IPS-11a (cell line): ENCODE measurements around the gene KRT83.
A peak's percentile ranks its signal among the peaks of the same experiment; 100 is the strongest.
"Not testable (repeated sequence)": the region's sequence is repeated elsewhere in the genome, so short reads cannot be mapped to it uniquely, and the experiment has no call there.

Experiments used
- H3K4me3 ChIP-seq: one replicate; pipeline ENCODE4 v1.5.1; 2013; ENCODE audit warnings: low read depth, low read length, control low read depth

The KRT83 gene

DNA sequence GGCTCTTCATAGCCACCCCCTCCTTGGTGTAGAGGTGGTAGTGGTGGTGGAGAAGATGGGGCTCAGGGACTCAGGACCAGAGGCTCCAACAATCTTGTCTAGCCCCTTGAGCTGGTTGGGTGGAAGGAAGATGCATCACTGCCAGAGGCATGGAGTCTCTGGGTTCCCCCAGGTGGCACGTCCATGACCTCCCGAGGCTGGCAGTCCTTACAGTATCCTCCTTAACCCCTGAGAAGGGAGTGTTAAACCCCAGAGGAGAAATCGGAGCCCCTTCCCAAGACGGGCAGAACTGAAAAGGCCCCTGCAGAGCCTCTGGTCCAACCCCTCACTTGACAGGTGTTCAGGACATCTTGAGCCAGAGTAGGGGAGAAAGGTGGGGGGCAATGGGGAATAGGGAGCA is 9.1 kb downstream of the KRT83 start:
- no peak overlapping the region for H3K4me3 ChIP-seq

DNA sequence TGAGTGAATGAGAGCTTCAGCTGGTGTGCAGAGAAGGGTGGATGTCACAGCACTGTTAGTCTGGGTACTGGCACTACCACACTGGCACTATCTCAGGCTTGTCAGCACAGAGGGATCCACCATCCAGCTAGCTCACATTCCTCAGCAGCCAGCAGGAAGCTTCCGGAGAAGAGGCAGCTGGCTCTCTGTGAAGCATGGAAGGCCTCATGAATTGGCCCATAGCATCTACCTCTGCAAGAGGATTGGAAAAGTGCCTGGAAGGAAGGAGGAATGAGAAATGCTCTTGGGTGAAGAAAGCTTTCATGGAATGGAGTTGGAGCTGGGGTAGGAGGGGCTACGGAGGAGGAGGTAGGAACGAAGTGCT is 9.9 kb downstream of the KRT83 start:
- H3K4me3 ChIP-seq, result no peak overlapping the region

DNA sequence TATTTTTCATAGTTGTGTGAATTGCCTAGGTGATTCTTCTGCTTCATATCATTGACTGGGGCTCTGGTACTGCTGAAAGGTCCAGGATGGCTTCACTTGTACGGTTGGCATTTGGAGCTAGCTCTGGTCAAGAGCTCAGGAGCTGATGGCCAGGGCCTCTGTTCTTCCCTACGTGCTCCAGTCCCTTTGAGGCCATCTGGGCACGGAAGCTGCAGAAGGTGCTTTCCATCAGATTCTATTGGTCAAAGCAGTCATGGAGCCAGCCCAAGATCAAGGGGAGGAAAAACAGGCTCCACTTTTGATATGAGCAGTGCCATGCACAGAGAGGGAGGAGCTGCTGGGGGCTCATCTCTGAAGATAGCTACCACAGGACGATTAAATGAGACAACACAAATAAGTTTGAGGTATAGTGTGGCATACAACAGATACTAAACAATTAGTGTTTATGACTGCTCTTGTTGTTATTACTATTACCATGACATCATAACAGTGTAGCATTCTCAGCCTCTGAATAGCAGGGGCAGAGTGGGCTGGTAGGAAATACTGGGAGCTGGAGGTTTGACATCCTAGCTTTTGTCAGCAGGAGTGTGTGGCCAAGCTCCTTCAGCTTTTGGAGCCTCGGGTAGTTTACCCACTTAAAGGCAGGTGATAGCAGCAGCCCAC is 10.4 kb downstream of the KRT83 start:
- H3K4me3 ChIP-seq, result no peak overlapping the region

DNA sequence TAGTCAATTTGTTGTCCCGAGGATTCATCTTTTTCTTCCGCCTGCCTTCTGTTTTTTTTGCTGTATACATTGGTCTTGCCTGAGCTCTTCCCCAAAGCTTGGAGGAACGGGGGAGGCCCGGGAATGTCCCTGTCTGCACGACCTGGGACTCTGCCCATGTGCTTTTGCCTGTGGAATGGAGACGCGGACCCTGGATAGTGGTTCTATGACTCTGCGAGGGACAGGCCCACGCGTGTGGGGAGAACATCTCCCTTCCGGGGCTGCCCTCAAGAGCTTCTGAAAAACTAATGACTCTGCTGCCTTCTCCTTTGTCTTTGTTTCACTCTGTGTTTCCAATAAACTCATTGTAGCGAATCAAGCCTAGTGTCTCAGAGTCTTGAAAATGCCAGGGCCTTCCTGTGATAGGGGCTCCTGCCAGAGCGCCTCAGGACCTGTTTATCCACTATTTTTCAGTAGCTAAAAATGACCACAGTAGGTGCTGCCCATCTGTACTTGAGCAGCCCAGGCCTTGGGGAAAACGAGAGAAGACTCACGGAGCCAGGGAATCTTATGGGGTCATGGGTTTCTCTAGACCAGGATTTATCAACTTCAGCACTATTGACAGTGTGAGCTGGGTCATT is 12.3 kb downstream of the KRT83 start:
- no peak overlapping the region for H3K4me3 ChIP-seq

DNA sequence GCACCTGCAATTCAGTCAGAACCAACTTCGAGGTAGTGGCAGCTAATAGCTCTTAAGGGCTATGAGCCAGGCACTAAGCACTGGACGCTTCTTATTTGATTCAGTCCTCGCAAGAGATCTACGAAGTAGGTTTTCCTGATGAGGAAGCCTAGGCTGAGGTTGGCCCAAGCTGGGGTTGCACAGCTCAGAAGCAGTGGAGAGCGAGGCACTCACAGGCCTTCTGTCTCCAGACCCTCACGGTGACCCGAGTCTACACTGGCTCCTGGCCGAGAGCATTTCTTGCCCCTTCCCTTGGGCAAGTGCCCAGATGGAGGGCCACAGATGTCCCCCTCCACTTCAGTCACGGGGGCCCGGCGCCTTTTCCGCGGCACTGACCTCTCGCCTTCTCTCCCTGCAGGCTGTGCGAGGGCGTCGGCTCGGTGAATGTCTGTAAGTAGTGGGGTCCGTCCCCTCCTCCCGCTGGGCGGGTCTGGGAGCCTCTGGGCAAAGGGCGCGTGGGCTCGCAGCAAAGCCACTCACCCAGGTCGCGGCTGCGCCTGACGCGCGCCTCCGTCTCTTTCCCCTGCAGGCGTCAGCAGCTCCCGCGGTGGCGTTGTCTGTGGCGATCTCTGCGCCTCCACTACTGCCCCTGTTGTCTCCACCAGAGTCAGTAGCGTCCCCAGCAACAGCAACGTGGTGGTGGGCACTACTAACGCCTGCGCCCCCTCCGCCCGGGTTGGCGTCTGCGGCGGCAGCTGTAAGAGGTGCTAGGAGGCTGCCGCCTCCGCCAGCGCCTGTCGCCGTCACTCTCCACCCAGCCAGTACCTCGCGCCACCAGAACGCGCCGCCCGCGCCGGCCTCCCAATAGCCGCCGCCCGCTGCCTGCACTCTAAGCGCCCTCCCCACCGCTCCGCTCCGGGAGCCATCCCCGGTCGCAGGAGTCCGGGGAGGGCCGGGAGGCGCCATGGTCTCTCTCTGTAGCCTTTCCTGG is 13.1 kb downstream of the KRT83 start:
- H3K4me3 ChIP-seq, result peak overlapping the region; percentile 31

DNA sequence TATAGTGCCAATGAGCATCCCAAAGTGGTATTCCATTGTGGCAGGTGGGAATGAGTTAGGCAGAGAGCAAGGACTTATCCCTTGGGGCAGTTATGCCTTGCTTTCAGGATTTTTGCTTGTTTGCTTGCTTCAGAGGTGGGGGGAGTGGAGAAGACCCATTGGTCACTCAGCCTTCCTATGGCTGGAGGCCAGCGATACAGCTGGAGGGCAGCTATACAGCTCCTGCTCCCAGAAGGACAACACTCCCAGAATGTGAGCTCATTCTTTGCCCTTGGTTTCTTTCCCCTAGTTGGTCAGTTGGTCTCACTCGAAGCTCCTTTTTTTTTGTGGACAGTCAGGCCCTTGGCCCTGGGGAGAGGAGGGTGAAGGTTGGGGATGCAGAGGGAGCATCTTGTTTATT is 14.5 kb downstream of the KRT83 start:
- H3K4me3 ChIP-seq, result no peak overlapping the region

DNA sequence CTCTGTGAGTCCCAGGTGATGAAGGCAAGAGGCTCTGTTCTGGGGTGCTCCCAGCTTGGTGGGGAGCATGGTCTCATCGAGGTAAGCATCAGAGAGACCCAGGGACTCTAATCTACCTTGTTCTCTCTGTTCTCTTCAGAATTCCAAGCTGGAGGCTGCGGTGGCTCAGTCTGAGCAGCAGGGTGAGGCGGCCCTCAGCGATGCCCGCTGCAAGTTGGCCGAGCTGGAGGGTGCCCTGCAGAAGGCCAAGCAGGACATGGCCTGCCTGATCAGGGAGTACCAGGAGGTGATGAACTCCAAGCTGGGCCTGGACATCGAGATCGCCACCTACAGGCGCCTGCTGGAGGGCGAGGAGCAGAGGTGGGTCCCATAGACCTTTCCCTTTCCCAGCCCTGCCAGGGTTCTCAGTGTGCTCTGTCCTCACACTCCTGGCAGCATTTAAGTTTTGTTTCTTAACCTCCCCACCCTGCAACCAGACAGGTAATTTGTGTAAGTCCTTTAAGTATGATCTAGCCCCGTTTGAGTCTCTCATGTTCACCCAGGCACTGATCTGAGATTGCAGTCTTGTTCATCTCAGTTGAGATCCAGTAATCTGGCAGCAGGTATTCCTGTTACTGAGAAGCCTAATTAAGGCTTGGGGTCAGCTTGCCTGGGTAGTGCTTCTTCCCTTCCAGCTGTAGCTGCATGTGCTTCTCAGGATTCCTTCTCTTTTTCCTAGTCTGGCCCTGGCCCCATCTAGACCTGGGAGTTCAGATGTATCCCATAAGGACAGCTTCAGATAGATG is 15.1 kb downstream of the KRT83 start:
- no peak overlapping the region for H3K4me3 ChIP-seq

DNA sequence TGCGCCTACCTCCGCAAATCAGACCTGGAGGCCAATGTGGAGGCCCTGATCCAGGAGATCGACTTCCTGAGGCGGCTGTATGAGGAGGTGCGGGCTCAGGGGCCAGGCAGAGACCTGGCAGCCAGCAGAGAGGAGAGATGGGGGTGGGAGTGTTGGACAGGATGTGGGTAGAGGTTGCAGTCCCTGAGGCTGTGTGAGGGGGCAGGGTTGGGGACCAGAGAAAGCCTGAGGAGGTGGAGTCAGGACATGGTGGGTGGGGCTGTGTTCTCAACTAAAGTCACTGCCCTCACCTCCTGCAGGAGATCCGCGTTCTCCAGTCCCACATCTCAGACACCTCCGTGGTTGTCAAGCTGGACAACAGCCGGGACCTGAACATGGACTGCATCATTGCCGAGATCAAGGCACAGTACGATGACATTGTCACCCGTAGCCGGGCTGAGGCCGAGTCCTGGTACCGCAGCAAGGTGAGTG is 16.2 kb downstream of the KRT83 start:
- H3K4me3 ChIP-seq, result not testable (repeated sequence)

DNA sequence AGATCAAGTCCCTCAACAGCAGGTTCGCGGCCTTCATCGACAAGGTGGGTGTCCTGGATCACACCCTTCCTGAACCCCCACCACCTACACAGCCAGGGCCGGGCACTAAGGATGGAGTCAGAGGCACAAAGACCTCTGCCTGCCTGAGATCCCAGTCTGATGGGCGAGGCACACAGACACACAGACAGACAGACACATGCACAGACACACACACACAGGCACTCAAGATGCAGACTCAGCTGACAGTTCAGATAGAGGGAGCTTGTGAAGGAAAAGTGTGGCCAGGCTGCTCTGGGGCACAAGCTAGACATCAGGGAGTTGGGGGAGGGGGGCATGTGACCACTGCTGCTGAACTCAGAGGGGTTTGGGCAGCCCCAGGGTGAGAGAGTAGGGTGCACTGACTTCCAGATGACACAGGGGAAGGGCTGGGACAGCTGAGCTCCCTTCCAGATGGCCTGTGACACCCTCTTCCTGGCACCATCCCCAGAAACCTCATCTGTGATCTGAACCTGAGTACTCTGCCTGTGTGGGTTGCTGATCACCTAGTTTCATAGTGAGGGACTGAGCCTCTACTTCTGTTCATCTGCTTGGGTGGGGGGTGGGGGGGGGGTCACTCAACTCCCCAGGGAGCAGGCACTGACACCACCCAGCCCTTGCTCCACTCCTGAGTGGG is 18.8 kb downstream of the KRT83 start:
- H3K4me3 ChIP-seq, result not testable (repeated sequence)

DNA sequence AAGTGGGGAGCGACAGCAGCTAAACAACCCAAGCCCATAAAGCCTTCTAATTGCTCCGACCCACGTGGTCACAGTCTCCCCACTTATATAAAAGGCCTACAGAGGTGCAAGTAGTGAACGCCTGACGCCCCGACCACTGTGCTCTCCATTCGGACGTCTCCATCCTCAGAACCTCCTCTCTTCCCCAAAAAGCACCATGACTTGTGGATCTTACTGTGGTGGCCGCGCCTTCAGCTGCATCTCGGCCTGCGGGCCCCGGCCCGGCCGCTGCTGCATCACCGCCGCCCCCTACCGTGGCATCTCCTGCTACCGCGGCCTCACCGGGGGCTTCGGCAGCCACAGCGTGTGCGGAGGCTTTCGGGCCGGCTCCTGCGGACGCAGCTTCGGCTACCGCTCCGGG is 19.5 kb downstream of the KRT83 start:
- not testable (repeated sequence) for H3K4me3 ChIP-seq

DNA sequence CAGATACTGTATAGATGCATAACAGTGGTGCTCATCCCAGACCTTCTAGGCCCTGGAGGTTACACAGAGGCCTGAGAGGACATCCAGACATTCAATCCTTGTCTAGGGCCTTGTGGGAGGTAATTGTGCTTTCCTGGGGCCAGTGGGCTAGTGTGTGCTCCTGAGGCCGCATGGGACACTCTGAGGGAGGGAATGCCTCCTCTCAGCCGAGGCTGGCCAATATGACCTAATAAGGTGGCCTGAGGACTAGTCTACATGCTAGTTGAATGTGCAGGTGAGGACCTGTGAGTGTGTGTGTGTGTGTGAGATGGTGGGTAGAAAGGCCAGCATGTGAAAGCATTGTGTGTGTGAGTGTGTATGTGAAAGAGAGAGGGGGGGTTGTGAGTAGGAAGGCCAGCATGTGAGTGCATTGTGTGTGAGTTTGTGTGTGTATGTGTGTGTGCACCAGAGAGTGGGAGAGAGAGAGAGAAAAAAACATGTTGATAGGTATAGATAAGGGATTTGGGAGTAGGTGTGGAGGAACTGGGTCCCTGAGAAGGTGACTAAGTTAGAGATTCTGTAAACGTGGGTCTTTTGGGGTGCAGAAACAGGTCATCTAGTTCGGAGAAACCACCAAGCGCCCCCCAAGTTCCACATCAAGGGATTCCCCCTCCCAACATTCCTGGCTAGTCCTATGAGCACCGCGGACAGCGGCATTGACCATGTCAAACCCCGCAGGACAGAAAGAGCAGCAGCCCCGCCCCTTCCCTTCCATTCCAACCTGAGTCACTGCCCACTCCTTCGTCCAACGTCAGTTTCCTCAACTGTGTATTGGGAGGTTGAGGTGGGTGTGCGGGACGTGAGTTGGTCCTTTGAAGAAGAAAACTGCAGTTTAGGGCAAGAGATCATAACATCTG is 20.2 kb downstream of the KRT83 start:
- no peak overlapping the region for H3K4me3 ChIP-seq

DNA sequence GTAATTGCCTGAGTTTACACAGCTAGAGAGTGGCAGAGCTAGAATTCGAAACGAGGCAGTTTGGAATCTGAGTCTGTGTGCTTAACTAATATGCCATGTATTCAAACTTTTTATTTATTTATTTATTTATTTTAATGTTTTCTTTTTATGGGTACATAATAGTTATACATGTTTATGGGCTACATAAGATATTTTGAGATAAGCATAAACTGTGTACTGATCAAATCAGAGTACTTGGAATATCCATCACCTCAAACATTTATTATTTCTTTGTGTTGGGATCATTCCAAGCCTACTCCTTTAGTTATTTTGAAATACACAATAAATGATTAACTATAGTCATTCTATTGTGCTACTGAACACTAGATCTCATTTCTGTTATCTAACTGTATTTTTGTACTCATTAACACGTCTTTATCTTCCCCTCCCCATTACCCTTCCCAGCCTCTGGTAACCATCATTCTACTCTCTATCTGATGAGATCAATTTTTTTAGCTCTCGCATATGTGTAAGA is 22.5 kb downstream of the KRT83 start:
- H3K4me3 ChIP-seq, result no peak overlapping the region

DNA sequence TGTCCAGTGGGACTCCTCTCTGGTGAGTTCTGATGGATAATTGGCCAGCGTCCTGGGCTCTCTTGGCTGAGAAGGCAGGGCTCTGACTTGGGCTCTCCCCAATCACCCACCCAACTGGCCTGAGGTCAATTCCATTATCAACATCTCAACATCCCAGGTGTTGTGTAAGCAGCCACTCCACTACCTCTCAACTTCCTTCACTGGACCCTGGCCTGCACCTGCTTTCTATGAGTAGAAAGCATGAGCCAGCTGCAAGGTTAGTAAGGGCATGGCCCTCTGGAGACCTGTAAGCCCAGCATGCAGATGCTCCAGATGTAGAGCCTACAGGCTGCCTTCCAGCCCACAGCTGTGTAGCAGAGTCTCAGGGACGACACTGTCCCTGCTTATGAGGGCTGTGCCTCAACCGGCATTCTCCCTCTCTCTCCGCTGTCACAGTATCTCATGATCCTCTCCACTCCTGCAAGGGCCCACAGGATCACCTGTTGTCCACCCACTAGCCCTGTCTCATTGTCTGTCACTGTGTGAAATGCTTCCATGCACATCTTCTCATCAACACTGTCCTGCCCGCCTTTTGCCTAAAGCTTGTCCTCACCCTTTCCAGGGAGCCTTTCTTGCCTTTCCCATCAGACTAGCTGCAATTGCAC is 24.5 kb downstream of the KRT83 start:
- H3K4me3 ChIP-seq, result no peak overlapping the region

DNA sequence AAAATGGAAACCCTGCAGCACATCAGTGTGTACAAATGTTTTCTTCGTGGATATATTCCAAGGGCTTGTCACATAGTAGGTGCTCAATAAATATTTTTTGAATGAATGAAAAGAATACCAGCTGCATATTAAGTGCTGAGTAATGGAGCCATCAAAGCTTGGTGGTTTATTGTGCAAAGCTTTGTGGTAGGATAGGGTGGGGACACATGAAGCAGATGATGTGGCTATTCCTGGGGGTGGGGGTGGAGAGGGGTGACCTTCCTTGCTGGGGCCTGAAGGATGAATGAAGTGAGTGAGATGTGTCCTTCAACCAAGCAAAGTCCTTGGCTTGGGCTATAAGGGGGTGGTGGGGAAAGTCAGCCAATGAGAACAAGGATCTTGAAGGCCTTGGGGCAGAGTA is 25.5 kb downstream of the KRT83 start:
- H3K4me3 ChIP-seq, result no peak overlapping the region

DNA sequence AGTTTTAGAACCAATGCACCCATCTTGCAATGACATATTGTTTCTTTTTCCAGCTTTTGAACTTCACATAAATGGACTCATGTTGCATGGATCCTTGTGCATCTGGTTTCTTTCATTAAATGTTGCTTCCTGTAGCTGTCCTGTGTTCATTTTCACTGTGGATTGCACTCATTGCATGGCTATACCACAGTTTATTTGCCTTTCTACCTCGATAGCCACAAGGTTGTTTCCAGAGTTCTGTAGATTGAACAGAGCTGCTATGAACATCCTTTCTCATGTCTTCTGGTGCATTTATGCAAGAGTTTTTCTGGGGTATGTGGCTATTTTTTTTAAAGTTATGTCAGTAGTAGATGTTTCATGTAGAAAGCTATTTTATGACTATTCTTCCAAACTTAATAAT is 26.4 kb downstream of the KRT83 start:
- no peak overlapping the region for H3K4me3 ChIP-seq

DNA sequence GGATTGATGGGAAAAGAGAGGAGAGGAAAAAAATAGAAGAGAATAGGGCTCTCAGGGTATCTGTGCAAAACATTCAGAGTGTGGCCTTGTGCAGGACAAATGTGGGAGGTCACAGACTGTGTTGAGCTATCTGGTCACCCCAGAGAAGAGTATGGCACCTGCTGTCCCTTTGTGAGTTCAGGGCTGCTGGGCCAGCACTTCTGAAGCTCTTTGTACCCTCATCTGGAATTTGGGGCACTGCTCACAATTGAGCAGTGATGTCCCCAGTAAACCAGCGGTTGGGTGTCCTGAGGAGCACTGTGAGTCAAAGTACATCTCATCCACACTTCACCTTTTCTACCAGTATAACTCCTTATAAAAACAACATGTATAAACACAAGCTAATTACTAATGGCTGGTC is 27.3 kb downstream of the KRT83 start:
- no peak overlapping the region for H3K4me3 ChIP-seq

DNA sequence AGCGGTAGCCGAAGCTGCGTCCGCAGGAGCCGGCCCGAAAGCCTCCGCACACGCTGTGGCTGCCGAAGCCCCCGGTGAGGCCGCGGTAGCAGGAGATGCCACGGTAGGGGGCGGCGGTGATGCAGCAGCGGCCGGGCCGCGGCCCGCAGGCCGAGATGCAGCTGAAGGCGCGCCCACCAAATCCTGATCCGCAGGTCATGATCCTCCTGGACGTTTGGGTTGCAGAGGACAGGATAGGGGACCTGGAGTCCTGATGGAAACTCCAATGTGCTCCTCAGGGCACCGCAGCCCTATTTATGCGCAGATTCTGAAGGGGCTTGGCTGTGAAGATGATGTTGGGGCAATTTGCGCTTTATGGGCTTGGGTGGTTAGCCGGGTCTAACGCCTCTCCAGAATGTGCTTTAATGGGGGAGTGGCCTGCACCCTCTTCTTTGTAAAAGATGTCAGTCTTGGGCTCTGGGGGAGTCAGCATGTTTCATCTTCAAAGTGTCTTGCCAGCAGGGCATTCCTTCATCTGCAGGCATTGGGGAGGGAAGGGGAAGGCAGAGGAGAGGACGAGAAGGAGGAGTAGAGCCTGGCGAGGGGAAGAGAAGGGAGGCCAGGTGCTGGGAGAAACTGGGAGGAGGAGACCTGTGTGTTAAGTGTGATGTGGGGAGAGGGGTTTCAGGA is 29.8 kb downstream of the KRT83 start, which contains the start of gene KRT81:
Gene KRT81 (minus strand): TSS at position 268 of the 669 bp plus-strand sequence. CDS start 69 bp downstream, at position 199.
- H3K4me3 ChIP-seq, result no peak within 1 kb of the TSS

DNA sequence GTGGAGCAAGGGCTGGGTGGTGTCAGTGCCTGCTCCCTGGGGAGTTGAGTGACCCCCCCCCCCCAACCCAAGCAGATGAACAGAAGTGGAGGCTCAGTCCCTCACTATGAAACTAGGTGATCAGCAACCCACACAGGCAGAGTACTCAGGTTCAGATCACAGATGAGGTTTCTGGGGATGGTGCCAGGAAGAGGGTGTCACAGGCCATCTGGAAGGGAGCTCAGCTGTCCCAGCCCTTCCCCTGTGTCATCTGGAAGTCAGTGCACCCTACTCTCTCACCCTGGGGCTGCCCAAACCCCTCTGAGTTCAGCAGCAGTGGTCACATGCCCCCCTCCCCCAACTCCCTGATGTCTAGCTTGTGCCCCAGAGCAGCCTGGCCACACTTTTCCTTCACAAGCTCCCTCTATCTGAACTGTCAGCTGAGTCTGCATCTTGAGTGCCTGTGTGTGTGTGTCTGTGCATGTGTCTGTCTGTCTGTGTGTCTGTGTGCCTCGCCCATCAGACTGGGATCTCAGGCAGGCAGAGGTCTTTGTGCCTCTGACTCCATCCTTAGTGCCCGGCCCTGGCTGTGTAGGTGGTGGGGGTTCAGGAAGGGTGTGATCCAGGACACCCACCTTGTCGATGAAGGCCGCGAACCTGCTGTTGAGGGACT is 30.6 kb downstream of the KRT83 start:
- H3K4me3 ChIP-seq, result not testable (repeated sequence)
